Thoracic aorta (tissue), 2 donors: ENCODE measurements around the gene RHEX. TPM values are rescaled to one million over a fixed set of nuclear protein-coding genes. Genes with fewer than 3 reads are reported as not detected.

Experiments
- ATAC-seq: fragments of 150-250 bp; one replicate; pipeline ENCODE4 v1.8.0; 2017; ENCODE audit warnings: low read depth; ENCODE audit not compliant: insufficient number of reproducible peaks, low FRiP score
- DNase-seq: peaks from one replicate; pipeline ENCODE4 v3.0.0-alpha.2; 2020; ENCODE audit warnings: low spot score
- H3K27ac ChIP-seq, 2 donors: fragments of 200-600 bp; sonication (generic); 1 replicate in 1 of 2; 2 replicates in 1 of 2; pipeline ENCODE4 v1.5.1; 2016; ENCODE audit warnings: mild to moderate bottlenecking in 2 of 2, moderate library complexity in 2 of 2
- H3K27me3 ChIP-seq: fragments of 200-600 bp; sonication (generic); replicated peaks from 2 replicates; pipeline ENCODE4 v1.6.0; 2016; ENCODE audit warnings: mild to moderate bottlenecking; ENCODE audit not compliant: insufficient read depth
- H3K36me3 ChIP-seq: fragments of 200-600 bp; sonication (generic); one replicate; pipeline ENCODE4 v1.5.1; 2016
- H3K4me1 ChIP-seq, 2 donors: fragments of 200-600 bp; sonication (generic); 1 replicate in 1 of 2; 2 replicates in 1 of 2; pipeline versions ENCODE4 v1.5.1 to v1.6.0; 2016; ENCODE audit warnings: low read depth in 2 of 2, mild to moderate bottlenecking in 1 of 2; ENCODE audit not compliant: control insufficient read depth in 1 of 2
- H3K4me3 ChIP-seq: fragments of 200-600 bp; sonication (generic); 2 replicates; pipeline ENCODE4 v1.5.1; 2016; ENCODE audit warnings: mild to moderate bottlenecking
- H3K9me3 ChIP-seq: fragments of 200-600 bp; sonication (generic); 2 replicates; pipeline ENCODE4 v1.5.1; 2016
- total RNA-seq, 2 donors: library from RNA; depleted of rRNA; stranded (reverse); fragments of >200 nt; gene quantifications; one replicate each; pipeline versions ENCODE4 v1.1.0 to v1.2.3, GENCODE V29; 2016
- TF ChIP-seq, protein P1 (sequence below): fragments of 200-600 bp; sonication (generic); IDR thresholded peaks from one replicate; pipeline ENCODE4 v1.5.1; 2019; ENCODE audit warnings: antibody characterized with exemption

The RHEX gene
- total RNA-seq, 2 donors from 2014 or later, result 6.1 to 36.7 TPM

DNA sequence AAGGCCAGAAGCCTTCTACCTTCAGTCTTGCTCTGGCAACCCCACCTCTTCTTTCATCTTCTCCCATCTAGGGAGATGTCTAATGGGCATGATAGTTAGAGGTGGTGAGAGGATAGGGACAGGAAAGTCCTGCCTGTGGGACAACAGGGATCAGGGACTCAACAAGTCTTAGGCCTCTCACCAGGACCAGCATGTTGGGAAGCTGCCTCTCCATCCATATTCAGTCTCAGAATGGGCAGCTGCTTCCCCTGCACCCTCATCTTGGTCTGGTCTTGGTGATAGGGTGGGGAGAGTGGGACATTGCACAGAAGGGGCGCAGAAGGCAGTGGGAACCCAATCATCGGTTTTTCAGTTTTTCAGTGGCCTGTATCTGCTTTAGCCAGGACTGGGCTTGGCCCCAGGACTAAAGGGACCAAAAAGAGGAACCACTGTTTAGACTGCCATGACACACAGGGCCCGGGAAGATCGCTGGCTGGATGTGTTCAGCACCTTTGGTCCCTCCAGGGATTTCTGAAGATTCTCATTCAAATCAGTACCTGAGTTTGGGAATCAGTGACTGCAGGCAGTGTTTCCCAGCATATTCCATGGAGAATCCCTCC is 12.7 kb downstream of the RHEX start:
- Histone ChIP-seq H3K4me1 (no peaks in the 10 kb centered on the region), H3K27me3 (no peaks in the 10 kb centered on the region), H3K27ac (no peak overlapping the region), H3K36me3 (no peaks in the 10 kb centered on the region), H3K4me3 (no peak overlapping the region), H3K9me3 (no peaks in the 10 kb centered on the region)
- DNase-seq (no peak), ATAC-seq (no peak)
- TF ChIP-seq, protein P1, sequence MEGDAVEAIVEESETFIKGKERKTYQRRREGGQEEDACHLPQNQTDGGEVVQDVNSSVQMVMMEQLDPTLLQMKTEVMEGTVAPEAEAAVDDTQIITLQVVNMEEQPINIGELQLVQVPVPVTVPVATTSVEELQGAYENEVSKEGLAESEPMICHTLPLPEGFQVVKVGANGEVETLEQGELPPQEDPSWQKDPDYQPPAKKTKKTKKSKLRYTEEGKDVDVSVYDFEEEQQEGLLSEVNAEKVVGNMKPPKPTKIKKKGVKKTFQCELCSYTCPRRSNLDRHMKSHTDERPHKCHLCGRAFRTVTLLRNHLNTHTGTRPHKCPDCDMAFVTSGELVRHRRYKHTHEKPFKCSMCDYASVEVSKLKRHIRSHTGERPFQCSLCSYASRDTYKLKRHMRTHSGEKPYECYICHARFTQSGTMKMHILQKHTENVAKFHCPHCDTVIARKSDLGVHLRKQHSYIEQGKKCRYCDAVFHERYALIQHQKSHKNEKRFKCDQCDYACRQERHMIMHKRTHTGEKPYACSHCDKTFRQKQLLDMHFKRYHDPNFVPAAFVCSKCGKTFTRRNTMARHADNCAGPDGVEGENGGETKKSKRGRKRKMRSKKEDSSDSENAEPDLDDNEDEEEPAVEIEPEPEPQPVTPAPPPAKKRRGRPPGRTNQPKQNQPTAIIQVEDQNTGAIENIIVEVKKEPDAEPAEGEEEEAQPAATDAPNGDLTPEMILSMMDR, result no peak

DNA sequence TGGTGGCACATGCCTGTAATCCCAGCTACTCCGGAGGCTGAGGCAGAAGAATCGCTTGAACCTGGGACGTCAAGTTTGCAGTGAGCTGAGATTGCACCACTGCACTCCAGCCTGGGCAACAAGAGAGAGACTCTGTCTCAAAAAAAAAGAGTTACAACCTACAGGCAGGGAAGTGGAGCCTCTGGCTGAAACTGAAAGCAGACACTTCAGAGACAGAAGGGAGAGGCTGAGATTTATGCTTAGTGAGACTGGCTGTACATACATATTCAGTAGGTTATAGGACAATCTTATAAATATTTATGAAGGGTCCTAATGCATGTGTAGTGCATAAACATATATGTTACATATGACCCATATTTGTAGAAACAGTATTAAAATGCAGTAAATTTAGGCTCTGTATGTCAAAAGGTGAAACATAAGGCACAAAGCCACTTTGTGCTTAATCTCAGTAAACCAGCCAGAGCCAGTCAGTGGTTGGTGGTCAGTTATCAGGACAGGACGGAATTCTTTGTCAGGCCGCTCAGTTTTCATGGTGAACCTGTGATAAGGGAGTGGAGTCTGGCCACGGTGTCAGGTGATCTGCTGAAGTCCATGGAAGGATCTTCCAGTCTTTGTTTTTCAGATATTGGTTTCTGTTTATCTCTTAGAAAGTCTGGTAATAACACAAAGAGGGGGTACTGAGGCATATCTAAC is 13.7 kb downstream of the RHEX start:
- no peaks in the 10 kb centered on the region for H3K9me3 ChIP-seq
- ATAC-seq (no peak), DNase-seq (no peak)
- no peaks in the 10 kb centered on the region for H3K36me3 ChIP-seq
- no peak overlapping the region for H3K4me3 ChIP-seq
- TF ChIP-seq, protein P1, result no peak
- no peaks in the 10 kb centered on the region for H3K4me1 ChIP-seq
- no peak overlapping the region for H3K27ac ChIP-seq
- no peaks in the 10 kb centered on the region for H3K27me3 ChIP-seq

DNA sequence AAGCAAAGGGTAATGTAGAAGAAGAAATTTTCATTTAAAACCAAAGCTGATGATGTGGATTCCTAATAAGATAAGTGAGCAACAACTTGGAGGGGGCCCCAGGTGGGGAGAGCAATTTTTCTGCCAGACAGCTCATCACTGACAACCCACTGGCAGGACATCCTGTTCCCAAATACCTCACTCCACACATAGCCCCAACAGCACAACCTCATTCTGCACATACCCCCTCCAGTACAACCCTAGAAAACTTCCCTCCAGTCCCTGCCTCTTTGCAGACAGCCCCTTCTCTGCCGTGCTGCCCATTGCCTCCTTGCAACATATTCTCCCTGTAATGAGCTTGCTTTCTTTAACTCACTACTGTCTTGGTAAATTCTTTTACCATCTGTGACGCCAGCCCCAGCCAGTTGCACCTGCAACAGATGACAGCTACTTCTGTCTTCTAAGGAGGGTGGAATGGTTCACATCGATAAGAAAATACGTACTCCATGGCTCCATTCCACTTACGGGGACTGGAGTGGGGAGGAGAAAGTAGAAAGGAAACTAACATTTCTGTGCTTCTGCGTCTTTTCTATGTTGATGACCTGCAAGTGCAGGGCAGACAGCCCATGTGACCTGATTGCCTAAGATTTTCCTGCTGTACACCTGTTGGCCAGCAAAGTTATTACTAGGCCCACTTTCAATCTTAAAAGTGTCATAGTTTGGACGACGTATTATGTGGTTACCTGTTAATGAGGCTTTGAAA is 14.7 kb downstream of the RHEX start:
- Histone ChIP-seq H3K36me3 (no peaks in the 10 kb centered on the region), H3K4me3 (no peak overlapping the region), H3K9me3 (no peaks in the 10 kb centered on the region), H3K27ac (no peak overlapping the region), H3K4me1 (no peaks in the 10 kb centered on the region), H3K27me3 (no peaks in the 10 kb centered on the region)
- TF ChIP-seq, protein P1, result no peak
- DNase-seq (no peak), ATAC-seq (no peak)

DNA sequence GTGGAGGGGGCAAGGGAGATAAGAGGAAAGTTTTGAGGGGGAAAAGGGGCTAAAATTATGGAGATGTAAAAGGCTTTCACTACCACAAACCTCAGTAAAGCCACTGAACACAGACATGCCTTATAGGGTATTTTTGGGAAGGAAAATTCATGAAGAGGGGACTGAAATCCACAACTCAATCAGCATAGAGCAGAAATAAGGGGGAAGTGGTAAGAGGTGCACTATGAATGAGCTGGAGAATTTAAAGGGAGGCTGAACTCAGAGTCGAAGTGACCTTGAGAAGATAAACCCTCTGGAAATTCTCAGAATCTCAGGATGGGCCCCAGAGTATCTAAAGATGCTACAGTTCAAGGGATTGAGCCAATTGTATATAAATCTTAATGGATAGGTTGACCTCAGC is 15.3 kb downstream of the RHEX start:
- Histone ChIP-seq H3K9me3 (no peaks in the 10 kb centered on the region), H3K4me3 (no peak overlapping the region), H3K27ac (no peak overlapping the region), H3K36me3 (no peaks in the 10 kb centered on the region), H3K4me1 (no peaks in the 10 kb centered on the region), H3K27me3 (no peaks in the 10 kb centered on the region)
- TF ChIP-seq, protein P1, result no peak
- ATAC-seq (no peak), DNase-seq (no peak)

DNA sequence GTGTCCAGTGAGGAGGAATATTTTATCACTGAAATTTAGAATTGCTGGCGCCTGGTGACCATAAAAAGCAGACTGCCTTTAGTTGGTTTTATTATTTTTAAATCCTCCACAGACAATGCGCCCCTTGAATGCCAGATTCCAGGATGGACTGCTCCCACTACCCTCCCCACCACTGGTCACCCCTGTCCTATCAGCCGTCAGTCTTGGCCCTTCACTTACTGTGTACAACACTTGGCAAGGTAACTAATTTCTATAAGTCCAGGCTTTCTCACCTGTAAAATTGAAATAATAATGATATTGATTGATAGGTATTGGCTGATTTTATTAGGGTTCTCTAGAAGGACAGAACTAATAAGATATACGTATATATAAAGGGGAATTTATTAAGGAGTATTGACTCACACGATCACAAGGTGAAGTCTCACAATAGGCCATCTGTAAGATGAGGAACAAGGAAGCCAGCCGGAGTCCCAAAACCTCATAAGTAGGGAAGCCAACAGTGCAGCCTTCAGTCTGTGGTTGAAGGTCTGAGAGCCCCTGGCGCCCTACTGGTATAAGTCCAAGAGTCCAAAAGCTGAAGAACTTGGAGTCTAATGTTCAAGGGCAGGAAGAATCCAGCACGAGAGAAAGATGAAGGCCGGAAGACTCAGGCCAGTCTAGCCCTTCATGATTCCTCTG is 17.8 kb downstream of the RHEX start:
- Histone ChIP-seq H3K9me3 (no peaks in the 10 kb centered on the region), H3K4me3 (no peak overlapping the region), H3K27me3 (no peaks in the 10 kb centered on the region), H3K27ac (no peak overlapping the region), H3K4me1 (no peaks in the 10 kb centered on the region), H3K36me3 (no peaks in the 10 kb centered on the region)
- ATAC-seq (no peak), DNase-seq (no peak)
- TF ChIP-seq, protein P1, result no peak
